H1 (cell line): ENCODE data around the gene PPIH. TPM values are rescaled to one million over a fixed set of nuclear protein-coding genes. Genes with fewer than 3 reads are reported as not detected.

Source experiments
- CBX5 ChIP-seq: fragments of 300-800, 300-1000 bp; sonication (generic); IDR thresholded peaks from 2 replicates; pipeline ENCODE4 v1.7.1; 2016; ENCODE audit warnings: antibody characterized with exemption, low read length, low read depth
- CHD1 ChIP-seq: IDR thresholded peaks from 2 replicates; pipeline ENCODE4 v1.6.1; 2012; ENCODE audit warnings: low read depth, low read length, improper control_type of control experiment
- CHD2 ChIP-seq: IDR thresholded peaks from 2 replicates; pipeline ENCODE4 v1.6.1; 2012; ENCODE audit warnings: low read length, improper control_type of control experiment
- EGR1 ChIP-seq: IDR thresholded peaks from 2 replicates; pipeline ENCODE4 v1.6.1; 2011; ENCODE audit warnings: low read depth, low read length, borderline replicate concordance
- FOSL1 ChIP-seq: IDR thresholded peaks from 2 replicates; pipeline ENCODE4 v1.6.1; 2011; ENCODE audit warnings: mild to moderate bottlenecking, low read depth, low read length, moderate library complexity; ENCODE audit not compliant: insufficient read depth
- JUN ChIP-seq: IDR thresholded peaks from 2 replicates; pipeline ENCODE4 v1.6.1; 2011; ENCODE audit warnings: low read depth, mild to moderate bottlenecking, improper control_type of control experiment, low read length
- PHF8 ChIP-seq: fragments of 200-600 bp; sonication (generic); conservative IDR thresholded peaks from 2 replicates; pipeline ENCODE4 v1.7.1; 2012; ENCODE audit warnings: low read depth, mild to moderate bottlenecking, inconsistent platforms, low read length, moderate library complexity
- RAD21 ChIP-seq, 2 experiments: IDR thresholded peaks in 1 of 2; conservative IDR thresholded peaks in 1 of 2; 2 replicates each; pipeline ENCODE4 v1.6.1; 2011; ENCODE audit warnings: low read depth in 2 of 2, low read length in 2 of 2, improper control_type of control experiment in 1 of 2, inconsistent platforms in 1 of 2, mild to moderate bottlenecking in 1 of 2, moderate library complexity in 1 of 2
- RBBP5 ChIP-seq: IDR thresholded peaks from 2 replicates; pipeline ENCODE4 v1.7.1; 2012; ENCODE audit warnings: low read depth, mild to moderate bottlenecking, inconsistent platforms, low read length, moderate library complexity, borderline replicate concordance
- RXRA ChIP-seq: IDR thresholded peaks from 2 replicates; pipeline ENCODE4 v1.6.1; 2011; ENCODE audit warnings: low read depth, mild to moderate bottlenecking, low read length, moderate library complexity; ENCODE audit not compliant: insufficient read depth
- SIRT6 ChIP-seq: IDR thresholded peaks from one replicate; pipeline ENCODE4 v1.7.1; 2012; ENCODE audit warnings: low read length, inconsistent platforms
- SP1 ChIP-seq: IDR thresholded peaks from 2 replicates; pipeline ENCODE4 v1.6.1; 2011; ENCODE audit warnings: low read depth, low read length
- SP2 ChIP-seq: IDR thresholded peaks from 2 replicates; pipeline ENCODE4 v1.6.1; 2012; ENCODE audit warnings: mild to moderate bottlenecking, low read length, inconsistent platforms
- SRF ChIP-seq: IDR thresholded peaks from 2 replicates; pipeline ENCODE4 v1.6.1; 2011; ENCODE audit warnings: mild to moderate bottlenecking, low read depth, low read length, moderate library complexity
- SUZ12 ChIP-seq: fragments of 200-600 bp; sonication (generic); IDR thresholded peaks from 2 replicates; pipeline ENCODE4 v1.6.1; 2012; ENCODE audit warnings: mild to moderate bottlenecking, inconsistent platforms, low read length, moderate library complexity, mixed read lengths
- TAF7 ChIP-seq: optimal IDR thresholded peaks from 2 replicates; pipeline ENCODE3; 2011; ENCODE audit warnings: low read depth, mild to moderate bottlenecking, inconsistent platforms, low read length, moderate library complexity, borderline replicate concordance
- TBP ChIP-seq: IDR thresholded peaks from 2 replicates; pipeline ENCODE4 v1.6.1; 2011; ENCODE audit warnings: low read depth, low read length, improper control_type of control experiment
- polyA plus RNA-seq, 7 experiments: library from polyadenylated mRNA; depleted of rRNA in 3 of 7; stranded (reverse) in 5 of 7; unstranded in 2 of 7; fragments of >200 nt in 5 of 7; fragments of 200-250 nt in 2 of 7; gene quantifications; 1 replicate in 5 of 7; 2 replicates in 1 of 7; 4 replicates in 1 of 7; pipeline versions ENCODE4 v1.2.1 to v1.2.3, GENCODE V29; 2011 to 2013; ENCODE audit warnings: missing spikeins in 2 of 7, mixed read lengths in 2 of 7
- total RNA-seq: library from RNA; stranded (reverse); fragmentation: NEBNext Ultra II Directional; extraction: Animal tissue kit (Norgen Biotek cat#: 25700); gene quantifications from 2 replicates; pipeline ENCODE4 v1.2.1, GENCODE V29; 2021
- TF ChIP-seq, protein P1 (sequence below): IDR thresholded peaks from 2 replicates; pipeline ENCODE4 v1.6.1; 2012; ENCODE audit warnings: inconsistent platforms
- TF ChIP-seq, protein P2 (sequence below), 3 experiments: IDR thresholded peaks; 1 replicate in 2 of 3; 2 replicates in 1 of 3; pipeline versions ENCODE4 v1.5.1 to v1.6.1; 2011; ENCODE audit warnings: low read length in 3 of 3, mild to moderate bottlenecking in 3 of 3, inconsistent platforms in 2 of 3, low read depth in 1 of 3, moderate library complexity in 1 of 3; ENCODE audit not compliant: insufficient read depth in 1 of 3; ENCODE audit errors: control extremely low read depth in 1 of 3
- TF ChIP-seq, protein P3 (sequence below): IDR thresholded peaks from 2 replicates; pipeline ENCODE4 v1.6.1; 2012; ENCODE audit warnings: low read length, inconsistent platforms

PPIH gene
- total and polyA plus RNA-seq, 2 of the 8 experiments (the other 6 are each of a cell fraction or from before 2014, with no cell fraction given), result 78.1 to 91.5 TPM

DNA sequence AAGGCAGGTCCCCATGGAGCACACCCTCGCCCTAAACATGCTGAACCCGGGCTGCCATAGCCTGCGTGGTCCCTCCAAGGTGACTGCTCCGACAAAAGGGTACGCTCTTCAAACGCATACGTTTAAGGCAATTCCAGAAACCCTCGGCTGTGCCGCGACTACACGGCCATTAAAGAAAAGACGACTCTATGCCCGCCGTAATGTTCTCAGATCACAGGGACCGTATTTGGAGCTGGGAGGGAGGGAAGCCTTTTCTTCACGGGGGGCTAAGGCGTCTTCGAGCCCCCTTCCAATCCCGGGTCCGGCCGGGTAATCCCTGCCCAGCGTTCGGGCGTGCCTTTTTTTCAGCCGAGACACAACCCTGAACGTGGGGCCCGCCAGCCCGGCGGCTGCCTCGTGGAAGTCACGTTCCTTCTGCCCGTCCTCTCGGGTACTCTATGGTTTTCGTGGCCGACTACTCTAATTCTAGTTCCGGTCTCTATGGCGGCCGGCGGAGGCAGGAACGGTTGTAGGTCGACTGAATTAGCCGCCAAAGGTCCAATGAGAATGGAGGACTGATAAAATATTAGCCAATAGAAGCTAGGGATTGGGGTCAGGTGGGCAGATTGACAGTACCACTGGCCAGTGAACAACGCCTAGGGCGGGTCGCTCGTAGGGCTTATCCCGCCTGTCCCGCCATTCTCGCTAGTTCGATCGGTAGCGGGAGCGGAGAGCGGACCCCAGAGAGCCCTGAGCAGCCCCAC, 23.7 kb downstream of the PPIH start, which contains the start of gene YBX1 (continued):
- TF ChIP-seq RAD21 (IDR thresholded peaks at IDR 0.05 in 1 of 2, conservative IDR thresholded peaks at IDR 0.05 in 1 of 2; ENCODE audit: low read depth in 2 of 2, low read length in 2 of 2), result no peak
- no peak for TF ChIP-seq RBBP5
- no peak for TF ChIP-seq EGR1
- no peak for TF ChIP-seq RXRA
- peak; percentile 92 for TF ChIP-seq PHF8
- TF ChIP-seq FOSL1, result no peak
- peak; percentile 60 for TF ChIP-seq TAF7
- no peak for TF ChIP-seq CHD1
- TF ChIP-seq SRF, result no peak
- no peak for TF ChIP-seq SIRT6
- TF ChIP-seq, protein P1, sequence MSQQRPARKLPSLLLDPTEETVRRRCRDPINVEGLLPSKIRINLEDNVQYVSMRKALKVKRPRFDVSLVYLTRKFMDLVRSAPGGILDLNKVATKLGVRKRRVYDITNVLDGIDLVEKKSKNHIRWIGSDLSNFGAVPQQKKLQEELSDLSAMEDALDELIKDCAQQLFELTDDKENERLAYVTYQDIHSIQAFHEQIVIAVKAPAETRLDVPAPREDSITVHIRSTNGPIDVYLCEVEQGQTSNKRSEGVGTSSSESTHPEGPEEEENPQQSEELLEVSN, result peak; percentile 50; the same call in 1 of the 2 replicates
- TF ChIP-seq SP1, result peak; percentile 98
- TF ChIP-seq TBP, result peak; percentile 83
- TF ChIP-seq CHD2, result peak; percentile 88
- no peak for TF ChIP-seq JUN
- TF ChIP-seq, protein P2, sequence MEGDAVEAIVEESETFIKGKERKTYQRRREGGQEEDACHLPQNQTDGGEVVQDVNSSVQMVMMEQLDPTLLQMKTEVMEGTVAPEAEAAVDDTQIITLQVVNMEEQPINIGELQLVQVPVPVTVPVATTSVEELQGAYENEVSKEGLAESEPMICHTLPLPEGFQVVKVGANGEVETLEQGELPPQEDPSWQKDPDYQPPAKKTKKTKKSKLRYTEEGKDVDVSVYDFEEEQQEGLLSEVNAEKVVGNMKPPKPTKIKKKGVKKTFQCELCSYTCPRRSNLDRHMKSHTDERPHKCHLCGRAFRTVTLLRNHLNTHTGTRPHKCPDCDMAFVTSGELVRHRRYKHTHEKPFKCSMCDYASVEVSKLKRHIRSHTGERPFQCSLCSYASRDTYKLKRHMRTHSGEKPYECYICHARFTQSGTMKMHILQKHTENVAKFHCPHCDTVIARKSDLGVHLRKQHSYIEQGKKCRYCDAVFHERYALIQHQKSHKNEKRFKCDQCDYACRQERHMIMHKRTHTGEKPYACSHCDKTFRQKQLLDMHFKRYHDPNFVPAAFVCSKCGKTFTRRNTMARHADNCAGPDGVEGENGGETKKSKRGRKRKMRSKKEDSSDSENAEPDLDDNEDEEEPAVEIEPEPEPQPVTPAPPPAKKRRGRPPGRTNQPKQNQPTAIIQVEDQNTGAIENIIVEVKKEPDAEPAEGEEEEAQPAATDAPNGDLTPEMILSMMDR (IDR thresholded peaks at IDR 0.05; ENCODE audit: control extremely low read depth in 1 of 3, insufficient read depth in 1 of 3, low read depth in 1 of 3, low read length in 3 of 3), result no peak
- peak; percentile 71 for TF ChIP-seq SP2
- TF ChIP-seq SUZ12, result no peak
- TF ChIP-seq CBX5, result no peak
- TF ChIP-seq, protein P3, sequence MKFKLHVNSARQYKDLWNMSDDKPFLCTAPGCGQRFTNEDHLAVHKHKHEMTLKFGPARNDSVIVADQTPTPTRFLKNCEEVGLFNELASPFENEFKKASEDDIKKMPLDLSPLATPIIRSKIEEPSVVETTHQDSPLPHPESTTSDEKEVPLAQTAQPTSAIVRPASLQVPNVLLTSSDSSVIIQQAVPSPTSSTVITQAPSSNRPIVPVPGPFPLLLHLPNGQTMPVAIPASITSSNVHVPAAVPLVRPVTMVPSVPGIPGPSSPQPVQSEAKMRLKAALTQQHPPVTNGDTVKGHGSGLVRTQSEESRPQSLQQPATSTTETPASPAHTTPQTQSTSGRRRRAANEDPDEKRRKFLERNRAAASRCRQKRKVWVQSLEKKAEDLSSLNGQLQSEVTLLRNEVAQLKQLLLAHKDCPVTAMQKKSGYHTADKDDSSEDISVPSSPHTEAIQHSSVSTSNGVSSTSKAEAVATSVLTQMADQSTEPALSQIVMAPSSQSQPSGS, result no peak
